ENCODE measurements around the gene LUZP2.

DNA sequence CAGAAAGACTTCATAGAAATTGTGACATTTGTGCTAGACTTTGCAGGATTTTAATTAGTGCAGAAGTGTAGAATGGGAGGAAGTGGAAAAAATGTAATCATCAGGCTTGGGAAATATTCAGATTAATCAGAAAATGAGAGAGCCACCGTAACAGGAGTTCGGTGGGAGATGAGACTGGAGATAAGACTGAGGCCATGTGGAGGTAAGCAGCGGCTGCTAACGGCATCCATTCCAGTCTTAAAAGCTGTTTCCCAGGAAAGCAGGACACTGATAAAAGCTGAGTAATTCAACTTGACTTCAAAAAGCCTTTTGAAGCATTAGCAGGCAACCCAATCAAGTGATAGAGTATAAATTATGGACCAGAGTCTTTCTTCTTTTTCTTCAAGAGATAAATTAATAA lies 369.9 kb downstream of the LUZP2 start:
- TF ChIP-seq POLR2A (IDR thresholded peaks at IDR 0.05), result no peak
- TF ChIP-seq, protein P1, sequence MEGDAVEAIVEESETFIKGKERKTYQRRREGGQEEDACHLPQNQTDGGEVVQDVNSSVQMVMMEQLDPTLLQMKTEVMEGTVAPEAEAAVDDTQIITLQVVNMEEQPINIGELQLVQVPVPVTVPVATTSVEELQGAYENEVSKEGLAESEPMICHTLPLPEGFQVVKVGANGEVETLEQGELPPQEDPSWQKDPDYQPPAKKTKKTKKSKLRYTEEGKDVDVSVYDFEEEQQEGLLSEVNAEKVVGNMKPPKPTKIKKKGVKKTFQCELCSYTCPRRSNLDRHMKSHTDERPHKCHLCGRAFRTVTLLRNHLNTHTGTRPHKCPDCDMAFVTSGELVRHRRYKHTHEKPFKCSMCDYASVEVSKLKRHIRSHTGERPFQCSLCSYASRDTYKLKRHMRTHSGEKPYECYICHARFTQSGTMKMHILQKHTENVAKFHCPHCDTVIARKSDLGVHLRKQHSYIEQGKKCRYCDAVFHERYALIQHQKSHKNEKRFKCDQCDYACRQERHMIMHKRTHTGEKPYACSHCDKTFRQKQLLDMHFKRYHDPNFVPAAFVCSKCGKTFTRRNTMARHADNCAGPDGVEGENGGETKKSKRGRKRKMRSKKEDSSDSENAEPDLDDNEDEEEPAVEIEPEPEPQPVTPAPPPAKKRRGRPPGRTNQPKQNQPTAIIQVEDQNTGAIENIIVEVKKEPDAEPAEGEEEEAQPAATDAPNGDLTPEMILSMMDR (IDR thresholded peaks at IDR 0.05), result no peak
